ENCODE data around the gene SLC1A7. TPM values are rescaled to one million over a fixed set of nuclear protein-coding genes. Genes with fewer than 3 reads are reported as not detected.

SLC1A7 gene
- total RNA-seq, 1 experiment from 2014 or later = not detected

GRCh38 chr1:53063744-53064515 lies 78.5 kb downstream of the SLC1A7 start:
- BruUV-seq (replicated peaks) = no TSS peak
- Histone ChIP-seq H3K4me1 (ENCODE audit: control insufficient read depth in 1 of 2, insufficient read depth in 2 of 2, low read length in 2 of 2) (no peaks in the 10 kb centered on the region), H4K20me1 (ENCODE audit: insufficient read depth) (no peaks in the 10 kb centered on the region), H3K27ac (ENCODE audit: low read depth, low read length) (no peak overlapping the region), H3K79me2 (ENCODE audit: insufficient read depth, low read length) (no peaks in the 10 kb centered on the region), H3K9me2 (ENCODE audit: insufficient read depth) (no peaks in the 10 kb centered on the region), H3K4me3 (replicated peaks in 1 of 2; ENCODE audit: low read depth in 1 of 2, low read length in 2 of 2) (no peak overlapping the region), H3K4me2 (ENCODE audit: low read length) (no peak overlapping the region), H3K27me3 (ENCODE audit: insufficient read depth, low read length) (no peaks in the 10 kb centered on the region), H2AFZ (ENCODE audit: low read depth, low read length, poor library complexity, severe bottlenecking) (no peak overlapping the region), H3K36me3 (ENCODE audit: control insufficient read depth in 1 of 2, insufficient read depth in 2 of 2, low read length in 2 of 2) (no peaks in the 10 kb centered on the region), H3K9me3 (ENCODE audit: control insufficient read depth in 1 of 2, insufficient read depth in 1 of 2, low read depth in 1 of 2, low read length in 2 of 2) (no peaks in the 10 kb centered on the region), H3K9ac (ENCODE audit: low read length) (no peak overlapping the region)
- ChIA-PET POLR2A (no interaction called here), CTCF (no interaction called here), RAD21 (ENCODE audit: low non-redundant PET in 1 of 2, low total read pairs in 2 of 2, uncharacterized antibody in 2 of 2, unreplicated experiment in 2 of 2) (no interaction called here)
- TF ChIP-seq REST (IDR thresholded peaks at IDR 0.05; ENCODE audit: low read depth) (no peak), FOSL1 (IDR thresholded peaks at IDR 0.05; ENCODE audit: low read depth) (no peak)
- no peak for DNase-seq (ENCODE audit: low read depth, low spot score)
- ATAC-seq = no peak
- intact Hi-C loops (cut with micrococcal nuclease) = no loop called here

GRCh38 chr1:53062708-53063591 lies 79.5 kb downstream of the SLC1A7 start:
- no peaks in the 10 kb centered on the region for H3K79me2 ChIP-seq (ENCODE audit: insufficient read depth, low read length)
- no peak overlapping the region for H2AFZ ChIP-seq (ENCODE audit: low read depth, low read length, poor library complexity, severe bottlenecking)
- CTCF ChIA-PET = no interaction called here
- no peaks in the 10 kb centered on the region for H3K36me3 ChIP-seq (ENCODE audit: control insufficient read depth in 1 of 2, insufficient read depth in 2 of 2, low read length in 2 of 2)
- no peaks in the 10 kb centered on the region for H3K27me3 ChIP-seq (ENCODE audit: insufficient read depth, low read length)
- H3K4me2 ChIP-seq (ENCODE audit: low read length) = no peak overlapping the region
- no peaks in the 10 kb centered on the region for H4K20me1 ChIP-seq (ENCODE audit: insufficient read depth)
- no peaks in the 10 kb centered on the region for H3K9me2 ChIP-seq (ENCODE audit: insufficient read depth)
- no peaks in the 10 kb centered on the region for H3K9me3 ChIP-seq (ENCODE audit: control insufficient read depth in 1 of 2, insufficient read depth in 1 of 2, low read depth in 1 of 2, low read length in 2 of 2)
- POLR2A ChIA-PET = no interaction called here
- H3K4me1 ChIP-seq (ENCODE audit: control insufficient read depth in 1 of 2, insufficient read depth in 2 of 2, low read length in 2 of 2) = no peaks in the 10 kb centered on the region
- RAD21 ChIA-PET (ENCODE audit: low non-redundant PET in 1 of 2, low total read pairs in 2 of 2, uncharacterized antibody in 2 of 2, unreplicated experiment in 2 of 2) = no interaction called here
- no peak overlapping the region for H3K27ac ChIP-seq (ENCODE audit: low read depth, low read length)
- TF ChIP-seq CBX3 (IDR thresholded peaks at IDR 0.05; ENCODE audit: low read depth) = no peak
- TF ChIP-seq MAX (IDR thresholded peaks at IDR 0.05) = no peak
- no peak for TF ChIP-seq ELF1 (IDR thresholded peaks at IDR 0.05; ENCODE audit: borderline replicate concordance, low read depth)
- no peak for TF ChIP-seq POLR2A (IDR thresholded peaks at IDR 0.05; ENCODE audit: borderline replicate concordance, extremely low read depth, insufficient read depth, insufficient read length)
- TF ChIP-seq TCF7L2 (IDR thresholded peaks at IDR 0.05; ENCODE audit: borderline replicate concordance, extremely low read depth, insufficient read depth, insufficient read length) = no peak
- no peak for TF ChIP-seq ZNF274 (IDR thresholded peaks at IDR 0.05; ENCODE audit: low read depth, low read length)
- no peak for TF ChIP-seq ATF3 (IDR thresholded peaks at IDR 0.05)
- TF ChIP-seq YY1 (IDR thresholded peaks at IDR 0.05; ENCODE audit: extremely low read depth, insufficient replicate concordance, low read depth, low read length) = no peak
- TF ChIP-seq SRF (IDR thresholded peaks at IDR 0.05; ENCODE audit: low read depth) = no peak
- no peak for TF ChIP-seq SIN3A (IDR thresholded peaks at IDR 0.05; ENCODE audit: low read depth)
- TF ChIP-seq RAD21 (IDR thresholded peaks at IDR 0.05; ENCODE audit: low read depth) = no peak
- TF ChIP-seq EGR1 (IDR thresholded peaks at IDR 0.05; ENCODE audit: low read depth) = no peak
- TF ChIP-seq EZH2phosphoT487 (IDR thresholded peaks at IDR 0.05; ENCODE audit: borderline replicate concordance) = no peak
- no peak overlapping the region for H3K9ac ChIP-seq (ENCODE audit: low read length)
- no peak overlapping the region for H3K4me3 ChIP-seq (replicated peaks in 1 of 2; ENCODE audit: low read depth in 1 of 2, low read length in 2 of 2)
- no peak for DNase-seq (ENCODE audit: low read depth, low spot score)
- no peak for ATAC-seq
- BruUV-seq (replicated peaks) = no TSS peak
- intact Hi-C loops (cut with micrococcal nuclease) = no loop called here

All from HCT116 (cell line).